Left colon (tissue), 2 donors: ENCODE results near the gene IRAG1. TPM values are rescaled to one million over a fixed set of nuclear protein-coding genes. Genes with fewer than 3 reads are reported as not detected.

Experiments
- ATAC-seq: fragments of 200-7000 bp; cut with Tn5 transposase; one replicate; pipeline ENCODE4 v1.9.1; 2020; ENCODE audit warnings: mild to moderate bottlenecking, moderate library complexity
- DNase-seq, 2 donors: peaks; one replicate each; pipeline ENCODE4 v3.0.0-alpha.2; 2020
- intact Hi-C, 2 donors: fragments of 100-400 bp; cut with DNase I in 1 of 2; cut with micrococcal nuclease in 1 of 2; formaldehyde crosslinking; loops; one replicate each; pipeline versions ENCODE4 v1.11.2 to v1.14.0; 2022; cut with DNase I, micrococcal nuclease
- long read RNA-seq: library from polyadenylated mRNA; unstranded; transcript quantifications from one replicate; pipeline ENCODE4 v2.0.0, GENCODE V29; 2021
- total RNA-seq, 2 donors: library from RNA; stranded (reverse); fragmentation: NEBNext Ultra II Directional; extraction: Animal tissue kit (Norgen Biotek cat#: 25700); gene quantifications; one replicate each; pipeline ENCODE4 v1.2.1, GENCODE V29; 2021
- donor health status: DM: no; HTN: no; CAD: no.
- donor health status: DM: yes; HTN: yes; CAD: no.

IRAG1 gene, protein sequence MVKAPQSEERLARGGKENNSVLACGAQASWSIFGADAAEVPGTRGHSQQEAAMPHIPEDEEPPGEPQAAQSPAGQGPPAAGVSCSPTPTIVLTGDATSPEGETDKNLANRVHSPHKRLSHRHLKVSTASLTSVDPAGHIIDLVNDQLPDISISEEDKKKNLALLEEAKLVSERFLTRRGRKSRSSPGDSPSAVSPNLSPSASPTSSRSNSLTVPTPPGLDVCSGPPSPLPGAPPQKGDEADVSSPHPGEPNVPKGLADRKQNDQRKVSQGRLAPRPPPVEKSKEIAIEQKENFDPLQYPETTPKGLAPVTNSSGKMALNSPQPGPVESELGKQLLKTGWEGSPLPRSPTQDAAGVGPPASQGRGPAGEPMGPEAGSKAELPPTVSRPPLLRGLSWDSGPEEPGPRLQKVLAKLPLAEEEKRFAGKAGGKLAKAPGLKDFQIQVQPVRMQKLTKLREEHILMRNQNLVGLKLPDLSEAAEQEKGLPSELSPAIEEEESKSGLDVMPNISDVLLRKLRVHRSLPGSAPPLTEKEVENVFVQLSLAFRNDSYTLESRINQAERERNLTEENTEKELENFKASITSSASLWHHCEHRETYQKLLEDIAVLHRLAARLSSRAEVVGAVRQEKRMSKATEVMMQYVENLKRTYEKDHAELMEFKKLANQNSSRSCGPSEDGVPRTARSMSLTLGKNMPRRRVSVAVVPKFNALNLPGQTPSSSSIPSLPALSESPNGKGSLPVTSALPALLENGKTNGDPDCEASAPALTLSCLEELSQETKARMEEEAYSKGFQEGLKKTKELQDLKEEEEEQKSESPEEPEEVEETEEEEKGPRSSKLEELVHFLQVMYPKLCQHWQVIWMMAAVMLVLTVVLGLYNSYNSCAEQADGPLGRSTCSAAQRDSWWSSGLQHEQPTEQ
- 10 to 100 TPM in 1 of 2 donors, 1 to 10 TPM in 1; 7.7 to 22.9 TPM for total RNA-seq
- long read RNA-seq, partial matches to known transcripts, result 2 of 4 reads
- long read RNA-seq, other reads (novel, unspliced or antisense), result 2 of 4 reads

DNA sequence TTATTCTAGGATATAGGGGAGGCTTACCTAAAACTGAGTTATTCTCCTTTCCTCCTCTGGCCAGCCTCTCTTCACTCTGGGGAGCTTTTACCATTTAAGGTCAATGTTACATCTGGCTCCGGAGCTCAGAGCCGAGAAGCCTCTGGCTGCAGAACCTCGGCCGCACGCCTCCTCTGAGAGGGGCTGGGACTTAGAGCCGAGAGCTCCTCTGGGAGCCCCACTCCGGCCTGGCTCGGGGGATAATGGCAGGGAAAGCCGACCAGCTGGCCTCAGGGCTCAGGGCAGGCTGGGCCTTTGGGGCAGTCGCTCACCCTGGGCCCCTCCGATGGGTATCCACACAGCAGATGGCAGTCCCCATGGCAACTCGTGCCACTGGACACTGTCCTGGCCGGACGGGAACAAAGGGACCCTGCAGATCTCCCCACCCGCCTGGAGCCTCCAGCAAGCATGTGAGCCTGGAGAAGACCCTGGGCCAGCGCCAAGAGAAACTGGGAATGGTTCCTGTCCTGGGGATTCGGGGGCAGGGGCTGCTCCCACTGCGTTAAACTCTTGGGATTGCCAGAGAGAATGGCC is at the start of gene IRAG1:
Gene IRAG1, minus strand, starts transcription at position 247 of the 573 bp plus-strand sequence. Its CDS starts 153 bp downstream, at position 94.
- intact Hi-C loops, result no loop called here
- ATAC-seq, result peak; percentile 36
- DNase-seq, result peak; percentile 39 to 61

DNA sequence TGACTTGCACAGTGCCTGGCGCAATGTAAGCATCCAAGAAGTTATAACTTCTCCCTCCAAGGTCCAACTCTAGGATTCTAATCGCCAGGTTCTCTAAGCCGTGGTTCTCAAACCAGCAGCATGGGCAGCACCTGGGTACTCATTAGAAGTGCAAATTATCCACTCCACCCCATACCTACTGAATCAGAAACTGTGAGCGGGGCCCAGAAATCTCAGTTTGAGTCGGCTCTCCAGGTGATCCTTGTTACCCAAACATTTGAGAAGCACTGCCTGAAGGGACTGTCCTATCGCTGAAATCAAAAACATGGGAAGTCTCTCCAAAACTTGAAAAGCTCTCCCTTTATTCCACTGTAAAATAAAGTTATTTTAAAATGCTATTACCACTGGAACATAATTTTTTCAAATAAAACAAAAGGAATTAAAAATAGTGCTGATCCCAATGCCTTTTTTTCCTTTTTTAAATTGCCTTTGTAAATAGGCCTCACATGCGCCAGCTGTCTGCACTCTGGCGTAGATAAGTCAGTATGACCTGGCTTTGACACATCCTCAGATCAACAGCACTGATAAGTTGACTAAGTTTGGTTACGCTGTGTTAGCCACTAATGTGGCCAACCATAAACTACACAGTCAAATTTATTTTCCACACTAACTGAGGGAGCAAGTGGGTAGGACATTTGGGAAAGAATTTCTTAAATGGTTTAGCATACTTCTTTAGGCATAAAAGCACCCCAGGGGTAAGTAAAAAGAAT is 49.1 kb upstream of the IRAG1 start:
- ATAC-seq (peak; percentile 78), DNase-seq (peak; percentile 31 to 38)
- intact Hi-C loops, result no loop called here

DNA sequence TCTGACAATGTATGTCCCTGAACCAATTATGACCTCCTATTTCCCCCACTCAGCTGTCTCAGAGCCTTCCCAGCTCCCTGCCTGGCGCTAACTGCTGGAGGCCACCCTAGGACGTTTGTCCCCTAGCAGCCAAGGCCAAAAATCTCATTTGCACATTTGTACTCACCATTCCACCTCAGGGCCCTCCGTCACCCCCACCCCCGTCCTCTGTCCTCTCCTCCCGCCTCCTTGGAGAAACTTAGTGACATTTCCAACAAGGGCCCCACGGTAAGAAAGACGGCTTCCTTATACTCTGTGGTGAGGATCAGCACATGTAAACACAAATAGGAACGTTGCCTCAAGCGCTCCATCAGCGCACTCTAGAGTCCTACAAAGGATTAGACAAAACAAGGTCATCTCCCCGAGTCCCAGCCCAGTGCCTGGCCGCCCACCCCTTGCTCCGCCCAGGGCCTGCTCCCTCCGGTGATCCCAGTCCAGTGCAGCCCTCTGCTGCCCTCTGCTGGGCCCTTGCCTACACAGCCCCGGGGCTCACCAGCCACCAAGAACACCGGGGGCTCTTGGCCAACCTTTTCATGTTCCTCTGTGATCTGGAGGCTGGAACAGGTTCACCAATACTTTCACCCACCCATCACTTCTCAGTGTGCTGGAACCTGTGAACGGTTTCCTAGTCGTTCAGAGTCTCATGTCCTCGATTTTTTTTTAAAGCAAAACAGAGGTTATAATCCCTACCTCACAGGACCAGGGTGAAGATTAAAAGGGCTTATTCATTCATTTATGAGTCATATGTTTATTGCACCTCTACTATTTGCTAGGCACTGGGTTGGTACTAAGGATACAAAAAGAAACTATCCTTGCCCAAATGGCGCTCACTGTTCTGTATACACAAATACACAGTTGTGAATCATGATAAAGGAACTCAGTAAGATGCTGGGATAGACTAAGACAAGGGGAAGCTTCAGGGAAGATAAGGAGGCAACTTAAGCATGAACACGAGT is 42.2 kb upstream of the IRAG1 start:
- DNase-seq (peak; percentile 92 to 95), ATAC-seq (peak; percentile 98)
- intact Hi-C loops, result loop anchor here (5.0 to 10.0 kb wide), 2 partner anchors 321 to 328 kb away; no protein-coding TSS in a partner anchor

DNA sequence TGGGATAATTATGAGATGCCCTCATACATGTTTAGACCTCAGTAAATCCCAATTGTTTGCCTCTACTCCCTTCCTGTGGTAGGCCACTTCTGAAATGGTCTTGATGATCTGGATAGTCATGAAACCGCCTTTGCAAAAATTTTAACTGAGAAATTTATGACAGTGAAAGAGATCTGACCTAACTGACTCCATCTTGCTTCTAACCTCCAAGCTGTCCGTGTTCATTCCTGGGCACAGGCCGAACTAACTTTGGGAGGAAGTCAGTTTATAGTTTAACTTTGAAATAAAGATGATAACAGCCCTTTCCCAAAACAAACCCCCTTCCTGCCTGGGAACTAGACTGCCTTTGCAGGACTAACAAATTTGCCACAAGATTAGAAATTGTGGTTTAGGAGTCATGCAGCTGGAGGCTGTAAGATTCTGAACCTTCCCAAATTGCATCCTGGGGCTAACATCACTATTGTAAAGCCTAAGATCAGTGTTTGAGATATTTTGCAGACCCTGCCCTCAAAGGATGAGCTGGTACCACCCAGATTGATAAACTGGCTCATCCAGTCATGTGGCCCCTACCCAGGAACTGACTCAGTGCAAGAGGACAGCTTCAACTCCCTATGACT is 37.6 kb upstream of the IRAG1 start:
- no peak for DNase-seq
- intact Hi-C loops, result loop anchor here (5.0 to 10.0 kb wide), 2 partner anchors 109 to 316 kb away; no protein-coding TSS in a partner anchor
- ATAC-seq, result no peak

DNA sequence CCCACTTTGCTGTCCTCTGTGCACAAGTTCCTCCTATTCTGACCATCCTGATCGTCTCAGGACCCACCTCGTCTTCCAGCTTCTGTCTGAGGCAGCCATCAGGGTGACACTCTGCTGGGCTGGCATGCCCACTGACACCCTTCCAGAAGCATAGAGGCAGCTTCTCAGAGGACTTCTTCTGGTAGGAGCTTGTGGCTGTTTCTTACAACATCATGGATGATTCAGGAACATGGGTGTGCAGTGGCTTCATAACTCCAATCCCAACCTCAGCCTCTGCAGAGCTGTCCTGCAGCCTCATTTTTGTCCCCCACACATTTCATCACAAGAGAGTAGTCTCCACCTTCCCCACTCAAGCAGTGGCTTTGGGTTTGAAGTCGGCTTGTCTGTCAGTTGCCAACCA is 36.6 kb upstream of the IRAG1 start:
- intact Hi-C loops, result loop anchor here (5.0 to 10.0 kb wide), 2 partner anchors 108 to 315 kb away; no protein-coding TSS in a partner anchor
- ATAC-seq, result no peak
- DNase-seq, result no peak

DNA sequence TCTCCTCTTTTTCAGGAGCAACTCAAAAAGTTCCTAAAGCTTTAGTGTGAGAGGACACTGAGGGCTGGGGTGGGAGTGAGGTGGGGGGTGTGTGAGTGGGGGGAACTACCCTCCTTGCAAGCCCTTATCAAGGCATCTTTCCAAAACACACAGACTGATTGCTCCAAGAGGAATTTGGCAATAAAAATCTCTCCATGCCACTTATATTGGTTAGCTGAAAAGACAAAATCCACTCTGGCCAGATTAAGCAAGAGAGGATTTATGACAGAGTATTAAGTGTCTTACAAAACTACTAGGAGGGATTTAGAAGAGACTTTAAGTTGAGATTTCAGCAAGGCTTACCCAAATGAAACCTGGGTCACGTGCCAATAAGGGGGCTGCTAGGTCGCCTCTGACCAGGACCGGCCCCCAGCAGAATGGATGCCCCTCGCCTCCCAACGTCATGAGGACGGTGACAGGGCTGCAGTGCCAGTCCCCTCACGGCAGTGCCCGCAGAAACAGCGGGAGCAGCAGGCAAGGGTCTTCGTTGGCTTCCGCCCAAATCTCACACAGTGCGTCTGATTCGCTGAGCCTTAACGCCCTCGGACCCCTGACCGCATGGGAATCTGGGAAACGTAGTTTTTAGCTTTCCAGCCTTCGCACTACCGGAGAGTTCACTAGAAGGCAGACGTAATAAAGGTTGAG is 35.4 kb upstream of the IRAG1 start:
- intact Hi-C loops, result no loop called here
- no peak for DNase-seq
- no peak for ATAC-seq

DNA sequence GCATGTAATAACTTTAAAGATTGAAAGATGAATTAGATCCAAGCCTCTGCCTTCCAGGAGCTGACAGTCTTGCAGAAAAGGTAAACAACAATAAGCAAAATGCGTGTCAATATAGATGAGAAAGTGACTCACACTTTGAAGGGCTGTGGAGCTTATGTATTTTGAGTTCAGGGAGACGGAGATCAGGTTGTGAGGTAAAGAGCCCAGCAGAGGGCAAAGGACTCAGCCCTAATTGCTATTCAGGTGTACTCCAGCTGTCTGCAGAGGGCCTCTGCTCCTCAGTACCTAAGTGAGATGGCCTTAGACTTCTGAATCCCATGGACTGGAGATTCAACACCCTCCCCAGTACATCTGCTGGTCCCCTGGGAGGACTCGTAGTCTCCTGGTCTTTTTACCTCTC is 34.6 kb upstream of the IRAG1 start:
- ATAC-seq (no peak), DNase-seq (no peak)
- intact Hi-C loops, result no loop called here

DNA sequence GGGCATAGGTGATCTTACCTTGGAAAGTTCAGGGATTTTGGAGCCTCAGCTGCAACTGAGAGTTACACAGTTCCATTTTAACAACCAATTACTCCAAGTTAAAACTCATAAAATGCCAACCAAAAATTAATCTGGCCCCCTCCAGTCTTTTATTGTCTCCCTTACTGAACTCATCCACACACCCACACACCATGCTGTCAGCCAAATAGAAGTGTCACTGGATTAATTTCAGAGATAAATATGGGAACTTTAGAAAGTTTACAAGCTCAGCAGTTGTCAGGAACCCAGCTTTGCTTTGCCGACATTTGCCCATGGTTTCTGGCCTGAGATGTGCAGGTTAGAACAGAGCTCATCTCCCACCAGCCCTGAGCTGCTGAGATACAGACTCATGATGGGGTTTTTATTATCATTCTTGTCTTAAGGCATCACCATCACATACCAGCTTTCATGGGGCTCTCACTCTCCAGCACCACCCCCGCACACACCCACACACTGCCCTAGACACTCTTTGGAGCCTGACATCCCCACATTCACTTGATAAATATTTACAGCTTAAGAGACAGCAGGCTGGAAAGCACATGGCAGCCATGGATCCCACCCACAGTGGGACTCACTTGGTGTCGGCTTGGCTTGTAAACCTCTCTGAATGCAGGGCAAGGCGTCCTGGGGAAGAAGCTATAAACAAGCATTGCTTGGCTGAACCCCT is 33.7 kb upstream of the IRAG1 start:
- intact Hi-C loops, result no loop called here
- DNase-seq (peak in 1 of 2 donors; percentile 17), ATAC-seq (no peak)

DNA sequence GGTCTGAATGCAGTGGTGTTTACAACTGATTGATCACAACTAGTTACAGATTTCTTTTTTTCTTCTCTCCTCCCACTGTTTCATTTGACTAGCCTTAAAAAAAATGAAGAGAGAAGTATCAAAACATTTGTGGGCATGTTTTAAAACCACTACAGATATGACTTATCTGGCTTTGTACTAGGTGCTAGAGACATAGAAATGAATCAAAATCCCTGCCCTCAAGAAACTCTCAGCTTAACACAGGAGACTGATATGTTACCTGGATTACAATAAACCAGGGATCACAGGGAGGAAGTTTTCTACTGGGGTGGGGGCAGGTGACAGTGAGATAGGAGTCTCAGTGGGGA is 32.3 kb upstream of the IRAG1 start:
- intact Hi-C loops, result no loop called here

DNA sequence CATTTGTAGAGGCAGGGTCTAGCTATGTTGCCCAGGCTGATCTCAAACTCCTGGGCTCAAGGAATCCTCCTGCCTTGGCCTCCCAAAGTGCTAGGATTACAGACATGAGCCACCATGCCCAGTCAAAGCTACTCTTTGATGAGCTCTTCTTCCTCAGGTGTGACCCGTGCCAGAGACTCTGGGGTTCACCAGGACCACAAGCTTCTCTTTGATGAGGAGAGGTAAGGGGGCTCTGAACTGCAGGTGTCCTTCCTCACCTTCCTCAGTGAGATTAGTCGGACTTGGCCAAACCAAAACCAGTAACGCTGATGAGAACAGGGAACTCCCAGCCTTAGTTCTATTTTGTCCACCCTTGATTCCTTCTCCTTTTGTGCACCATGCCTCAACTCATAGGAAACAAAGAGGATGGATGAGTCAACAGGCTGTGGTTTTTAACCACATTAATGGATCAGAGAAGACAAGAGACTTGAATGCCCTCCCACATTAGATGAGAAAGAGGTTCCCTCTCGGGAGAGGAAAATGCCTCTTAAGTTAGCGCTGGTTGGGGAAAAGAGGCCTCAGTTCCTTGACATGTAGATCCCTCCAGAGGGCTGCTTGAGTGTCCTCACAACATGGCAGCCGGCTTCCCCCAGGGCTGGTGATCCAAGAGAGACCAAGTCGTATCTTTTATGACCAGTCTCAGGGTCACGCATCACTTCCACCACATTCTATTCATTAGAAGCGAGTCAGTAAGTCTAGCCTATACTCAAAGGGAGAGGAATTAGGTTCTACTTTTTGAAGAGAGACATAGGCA is 31.8 kb upstream of the IRAG1 start:
- DNase-seq, result no peak
- intact Hi-C loops, result no loop called here
- ATAC-seq, result no peak

More for the DNA sequence above, 32.3 kb upstream of the IRAG1 start:
- no peak for ATAC-seq
- DNase-seq, result no peak

DNA sequence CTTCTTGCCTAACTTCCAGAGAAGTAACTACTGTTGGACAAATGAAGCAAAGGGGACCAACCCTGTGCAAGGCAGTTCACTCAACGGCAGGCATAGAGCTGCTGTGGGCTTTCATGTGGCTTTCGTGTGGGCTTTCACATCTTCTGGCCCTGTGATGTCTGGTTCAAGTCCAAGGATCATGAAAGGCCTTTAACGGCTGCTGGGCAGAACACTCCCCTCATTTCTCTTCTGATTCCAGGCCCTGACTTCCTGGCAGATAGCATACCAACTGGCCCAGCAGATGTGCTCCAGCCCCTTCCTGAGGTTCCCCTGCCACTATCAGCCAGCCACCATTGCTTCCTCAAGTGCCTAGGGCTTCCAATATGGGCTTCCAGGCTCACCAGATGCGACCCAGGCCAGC is 28.8 kb upstream of the IRAG1 start:
- intact Hi-C loops, result no loop called here
- ATAC-seq (no peak), DNase-seq (no peak)

DNA sequence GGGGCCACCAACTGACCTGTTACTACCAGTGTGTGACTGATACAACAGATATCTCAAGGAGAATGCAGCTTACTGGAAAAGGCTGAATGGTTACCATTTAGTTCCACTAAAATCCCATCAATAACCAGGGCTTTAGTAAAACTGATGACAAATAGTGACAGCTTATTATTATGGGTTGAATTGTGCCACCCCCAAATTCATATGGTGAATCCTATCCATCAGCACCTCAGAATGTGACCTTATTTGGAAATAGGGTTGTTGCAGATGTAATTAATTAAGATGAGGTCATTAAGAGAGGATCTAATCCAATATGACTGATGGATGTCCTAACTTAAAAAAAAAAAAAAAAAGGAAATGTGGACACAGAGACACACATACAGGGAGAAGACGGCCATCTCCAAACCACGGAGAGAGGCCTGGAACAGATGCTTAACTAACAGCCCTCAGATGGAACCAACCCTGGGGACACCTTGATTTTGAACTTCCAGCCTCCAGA is 27.4 kb upstream of the IRAG1 start:
- no peak for DNase-seq
- intact Hi-C loops, result no loop called here

DNA sequence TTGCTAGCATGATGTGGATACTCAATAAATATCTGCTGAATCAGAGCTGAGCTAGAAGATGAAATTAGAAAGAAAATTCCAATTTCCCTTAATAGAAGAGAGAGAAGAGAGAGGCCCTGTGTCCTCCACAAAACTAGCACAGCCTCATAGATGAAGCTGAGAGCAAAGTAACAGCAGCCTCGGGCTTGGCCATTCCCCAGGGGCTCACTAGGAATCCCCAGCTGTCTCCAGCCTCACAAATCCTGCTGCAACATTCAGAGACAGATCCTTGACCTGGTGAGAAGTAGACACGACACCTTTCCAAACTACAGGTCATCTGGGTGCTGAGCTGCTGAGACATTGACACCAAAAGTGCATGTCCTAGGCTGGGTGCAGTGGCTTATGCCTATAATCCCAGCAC is 26.1 kb upstream of the IRAG1 start:
- intact Hi-C loops, result no loop called here
- DNase-seq (no peak), ATAC-seq (no peak)

More for the DNA sequence above, 27.4 kb upstream of the IRAG1 start:
- ATAC-seq, result no peak

DNA sequence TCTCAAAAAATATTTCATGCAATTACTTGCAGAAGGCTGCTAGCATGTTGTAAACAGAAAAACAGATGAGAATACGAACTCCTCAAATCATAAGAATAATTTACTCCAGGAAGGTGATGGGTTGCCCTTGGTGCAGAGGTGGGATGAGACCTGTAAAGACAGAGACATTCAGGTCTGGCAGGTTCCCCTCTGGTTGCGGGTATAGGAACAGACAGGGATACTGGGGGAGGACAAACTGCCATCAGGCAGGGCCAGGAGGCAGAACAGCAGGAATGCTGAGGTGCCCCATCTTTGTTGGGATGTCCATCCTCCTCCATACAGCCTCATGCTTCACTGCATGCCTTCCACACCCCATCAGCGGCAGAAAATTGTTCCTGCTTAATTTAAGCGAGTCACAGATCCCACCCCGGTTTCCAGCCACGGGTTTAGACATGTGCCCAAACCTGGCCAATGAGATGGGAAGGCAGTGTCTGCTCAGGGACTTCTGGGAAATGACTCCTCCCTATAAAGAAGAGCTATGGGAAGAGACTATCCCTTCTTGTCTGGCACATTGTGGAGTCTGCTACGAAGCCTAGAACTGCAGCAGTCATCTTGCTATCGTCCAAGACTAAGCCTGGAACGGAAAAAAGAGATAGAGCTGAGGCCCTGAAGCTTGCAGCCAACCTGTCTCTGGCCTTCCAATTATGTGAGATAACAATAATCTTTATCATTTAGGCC is 23.1 kb upstream of the IRAG1 start:
- ATAC-seq (no peak), DNase-seq (no peak)
- intact Hi-C loops, result no loop called here
